CD4-positive, alpha-beta T cell treated with Interleukin-1 beta for 1 hour (primary cell): ENCODE results near the gene MOV10L1.
"Not testable (repeated sequence)": the region's sequence is repeated elsewhere in the genome, so short reads cannot be mapped to it uniquely, and the experiment has no call there.

Experiments used
- DNase-seq, 2 donors: peaks; one replicate each; pipeline ENCODE4 v3.0.0-alpha.2; 2020 to 2022

The MOV10L1 gene

GRCh38 chr22:50192436-50193204 lies 102.8 kb downstream of the MOV10L1 start:
- peak; percentile 65 to 77 for DNase-seq

GRCh38 chr22:50193621-50194020 lies 103.8 kb downstream of the MOV10L1 start:
- DNase-seq: no peak

- no peak for DNase-seq
These were observed 104.4 kb downstream of the MOV10L1 start for GRCh38 chr22:50194037-50194805.

- DNase-seq: no peak
These were observed 106.5 kb downstream of the MOV10L1 start for GRCh38 chr22:50196256-50196655.

- DNase-seq: no peak
These were observed 107.4 kb downstream of the MOV10L1 start for GRCh38 chr22:50197000-50197800.

GRCh38 chr22:50197856-50198623 lies 108.2 kb downstream of the MOV10L1 start:
- no peak for DNase-seq

- DNase-seq: no peak
These were observed 108.8 kb downstream of the MOV10L1 start for GRCh38 chr22:50198624-50199017.

GRCh38 chr22:50199251-50199721 lies 109.5 kb downstream of the MOV10L1 start:
- DNase-seq: no peak

GRCh38 chr22:50199829-50200460 lies 110.1 kb downstream of the MOV10L1 start:
- no peak for DNase-seq

GRCh38 chr22:50200461-50201190 lies 110.8 kb downstream of the MOV10L1 start, which contains the start of gene SELENOO:
Gene SELENOO (plus strand): TSS chr22:50201011. CDS start chr22:50201037, 26 bp downstream.
- DNase-seq: peak; percentile 92 to 93

- no peak for DNase-seq
These were observed 111.7 kb downstream of the MOV10L1 start for GRCh38 chr22:50201191-50202129.

GRCh38 chr22:50202130-50202666 lies 112.4 kb downstream of the MOV10L1 start:
- DNase-seq: no peak

- no peak for DNase-seq
These were observed 113.5 kb downstream of the MOV10L1 start for GRCh38 chr22:50203288-50203687.

- DNase-seq: no peak
These were observed 114.8 kb downstream of the MOV10L1 start for GRCh38 chr22:50204571-50204970.

GRCh38 chr22:50204998-50205397 lies 115.2 kb downstream of the MOV10L1 start:
- DNase-seq: not testable (repeated sequence)

- no peak for DNase-seq
These were observed 116.2 kb downstream of the MOV10L1 start for GRCh38 chr22:50205781-50206569.

GRCh38 chr22:50206599-50206998 lies 116.8 kb downstream of the MOV10L1 start:
- no peak for DNase-seq

- DNase-seq: peak in 1 of 2 donors; percentile 33
These were observed 117.8 kb downstream of the MOV10L1 start for GRCh38 chr22:50207383-50208140.
